ENCODE results near the gene SPRR1A. TPM values are rescaled to one million over a fixed set of nuclear protein-coding genes. Genes with fewer than 3 reads are reported as not detected.
"Not testable (repeated sequence)": the region's sequence is repeated elsewhere in the genome, so short reads cannot be mapped to it uniquely, and the experiment has no call there.

Gene SPRR1A
- total RNA-seq, 2 experiments from 2014 or later: not detected

GRCh38 chr1:153011235-153011758 lies 27.4 kb downstream of the SPRR1A start:
- H3K9me3 Mint-ChIP-seq (ENCODE audit: insufficient read depth); POLR2A ChIA-PET; H3K4me3 Mint-ChIP-seq; DNase-seq; H3K27me3 Mint-ChIP-seq (ENCODE audit: low read depth); H3K4me1 Mint-ChIP-seq (ENCODE audit: low read depth); CTCF ChIA-PET; H3K27ac Mint-ChIP-seq; H3K36me3 Mint-ChIP-seq (ENCODE audit: low read depth); ATAC-seq: not testable (repeated sequence)

- H3K4me1 Mint-ChIP-seq (ENCODE audit: low read depth); H3K9me3 Mint-ChIP-seq (ENCODE audit: insufficient read depth); CTCF ChIA-PET; ATAC-seq; H3K36me3 Mint-ChIP-seq (ENCODE audit: low read depth); POLR2A ChIA-PET; DNase-seq; H3K27ac Mint-ChIP-seq; H3K4me3 Mint-ChIP-seq: not testable (repeated sequence)
- peaks cover 15% of the 10 kb centered on the region for H3K27me3 Mint-ChIP-seq (ENCODE audit: low read depth)
These were observed 37.9 kb downstream of the SPRR1A start for GRCh38 chr1:153021829-153022228.

GRCh38 chr1:153022340-153022739 lies 38.5 kb downstream of the SPRR1A start:
- H3K27me3 Mint-ChIP-seq (ENCODE audit: low read depth): peaks cover 15% of the 10 kb centered on the region
- CTCF ChIA-PET; H3K4me3 Mint-ChIP-seq; H3K9me3 Mint-ChIP-seq (ENCODE audit: insufficient read depth); H3K36me3 Mint-ChIP-seq (ENCODE audit: low read depth); ATAC-seq; DNase-seq; H3K4me1 Mint-ChIP-seq (ENCODE audit: low read depth); POLR2A ChIA-PET; H3K27ac Mint-ChIP-seq: not testable (repeated sequence)

GRCh38 chr1:153023109-153023508 lies 39.2 kb downstream of the SPRR1A start:
- ChIA-PET CTCF (no interaction called here), POLR2A (no interaction called here)
- Mint-ChIP-seq H3K4me3 (no peak overlapping the region), H3K4me1 (ENCODE audit: low read depth) (no peaks in the 10 kb centered on the region), H3K9me3 (ENCODE audit: insufficient read depth) (no peaks in the 10 kb centered on the region), H3K27ac (no peak overlapping the region), H3K27me3 (ENCODE audit: low read depth) (peaks cover 15% of the 10 kb centered on the region), H3K36me3 (ENCODE audit: low read depth) (no peaks in the 10 kb centered on the region)
- no peak for DNase-seq
- ATAC-seq: no peak

- no peaks in the 10 kb centered on the region for H3K36me3 Mint-ChIP-seq (ENCODE audit: low read depth)
- H3K4me3 Mint-ChIP-seq: no peak overlapping the region
- CTCF ChIA-PET: no interaction called here
- H3K27me3 Mint-ChIP-seq (ENCODE audit: low read depth): peaks cover 15% of the 10 kb centered on the region
- no peaks in the 10 kb centered on the region for H3K4me1 Mint-ChIP-seq (ENCODE audit: low read depth)
- H3K9me3 Mint-ChIP-seq (ENCODE audit: insufficient read depth): no peaks in the 10 kb centered on the region
- POLR2A ChIA-PET: no interaction called here
- ATAC-seq (no peak), DNase-seq (no peak)
- no peak overlapping the region for H3K27ac Mint-ChIP-seq
These were observed 40.5 kb downstream of the SPRR1A start for GRCh38 chr1:153024413-153024812.

GRCh38 chr1:153025797-153026196 lies 41.9 kb downstream of the SPRR1A start:
- Mint-ChIP-seq H3K27ac (no peak overlapping the region), H3K36me3 (ENCODE audit: low read depth) (no peaks in the 10 kb centered on the region), H3K9me3 (ENCODE audit: insufficient read depth) (no peaks in the 10 kb centered on the region), H3K4me3 (no peak overlapping the region), H3K4me1 (ENCODE audit: low read depth) (no peaks in the 10 kb centered on the region), H3K27me3 (ENCODE audit: low read depth) (peaks cover 11% of the 10 kb centered on the region)
- ATAC-seq (no peak), DNase-seq (no peak)
- CTCF ChIA-PET: no interaction called here
- POLR2A ChIA-PET: no interaction called here

- H3K9me3 Mint-ChIP-seq (ENCODE audit: insufficient read depth): no peaks in the 10 kb centered on the region
- ChIA-PET POLR2A (no interaction called here), CTCF (no interaction called here)
- no peak overlapping the region for H3K4me3 Mint-ChIP-seq
- H3K4me1 Mint-ChIP-seq (ENCODE audit: low read depth): no peaks in the 10 kb centered on the region
- peaks cover 4% of the 10 kb centered on the region for H3K27me3 Mint-ChIP-seq (ENCODE audit: low read depth)
- DNase-seq (no peak), ATAC-seq (no peak)
- no peaks in the 10 kb centered on the region for H3K36me3 Mint-ChIP-seq (ENCODE audit: low read depth)
- no peak overlapping the region for H3K27ac Mint-ChIP-seq
These were observed 44.9 kb downstream of the SPRR1A start for GRCh38 chr1:153028766-153029165.

- Mint-ChIP-seq H3K4me1 (ENCODE audit: low read depth) (no peaks in the 10 kb centered on the region), H3K9me3 (ENCODE audit: insufficient read depth) (no peaks in the 10 kb centered on the region), H3K27me3 (ENCODE audit: low read depth) (peaks cover 4% of the 10 kb centered on the region), H3K27ac (no peak within 1 kb of the TSS), H3K4me3 (no peak within 1 kb of the TSS), H3K36me3 (ENCODE audit: low read depth) (no peaks in the 10 kb centered on the region)
- ChIA-PET POLR2A (no interaction called here), CTCF (no interaction called here)
- DNase-seq: no peak
- no peak for ATAC-seq
These were observed 47.0 kb downstream of the SPRR1A start, which contains the start of gene SPRR1B for GRCh38 chr1:153030895-153031294. Gene SPRR1B, plus strand, starts transcription at chr1:153031203. Its CDS starts 1,143 bp downstream, at chr1:153032346.

GRCh38 chr1:153032073-153032472 lies 48.2 kb downstream of the SPRR1A start:
- CTCF ChIA-PET: no interaction called here
- H3K27me3 Mint-ChIP-seq (ENCODE audit: low read depth): peaks cover 8% of the 10 kb centered on the region

GRCh38 chr1:153032677-153033308 lies 48.9 kb downstream of the SPRR1A start:
- Mint-ChIP-seq H3K36me3 (ENCODE audit: low read depth) (no peaks in the 10 kb centered on the region), H3K4me1 (ENCODE audit: low read depth) (no peaks in the 10 kb centered on the region), H3K4me3 (no peak overlapping the region), H3K9me3 (ENCODE audit: insufficient read depth) (no peaks in the 10 kb centered on the region), H3K27me3 (ENCODE audit: low read depth) (peaks cover 10% of the 10 kb centered on the region), H3K27ac (no peak overlapping the region)
- DNase-seq (no peak), ATAC-seq (no peak)
- CTCF ChIA-PET: no interaction called here
- POLR2A ChIA-PET: no interaction called here

More at GRCh38 chr1:153032073-153032472, 48.2 kb downstream of the SPRR1A start:
- Mint-ChIP-seq H3K9me3 (ENCODE audit: insufficient read depth) (no peaks in the 10 kb centered on the region), H3K4me3 (no peak overlapping the region), H3K36me3 (ENCODE audit: low read depth) (no peaks in the 10 kb centered on the region), H3K4me1 (ENCODE audit: low read depth) (no peaks in the 10 kb centered on the region), H3K27ac (no peak overlapping the region)
- DNase-seq: no peak
- POLR2A ChIA-PET: no interaction called here
- ATAC-seq: no peak

- H3K27ac Mint-ChIP-seq: no peak overlapping the region
- no peak overlapping the region for H3K4me3 Mint-ChIP-seq
- POLR2A ChIA-PET: no interaction called here
- H3K27me3 Mint-ChIP-seq (ENCODE audit: low read depth): peaks cover 10% of the 10 kb centered on the region
- ATAC-seq (no peak), DNase-seq (no peak)
- H3K36me3 Mint-ChIP-seq (ENCODE audit: low read depth): no peaks in the 10 kb centered on the region
- no peaks in the 10 kb centered on the region for H3K4me1 Mint-ChIP-seq (ENCODE audit: low read depth)
- no peaks in the 10 kb centered on the region for H3K9me3 Mint-ChIP-seq (ENCODE audit: insufficient read depth)
- CTCF ChIA-PET: no interaction called here
These were observed 51.3 kb downstream of the SPRR1A start for GRCh38 chr1:153035211-153035610.

Data from activated CD8-positive, alpha-beta T cell treated with anti-CD3 and anti-CD28 coated beads, Interleukin-2, amount 10 ng/mL, durations not matched to agents 7 days and 5 days (primary cell).